H1 (cell line): ENCODE results near the gene PTGIS. TPM values are rescaled to one million over a fixed set of nuclear protein-coding genes. Genes with fewer than 3 reads are reported as not detected.

Experiments
- BACH1 ChIP-seq: IDR thresholded peaks from 2 replicates; pipeline ENCODE4 v1.6.1; 2012; ENCODE audit warnings: low read length, improper control_type of control experiment
- EZH2 ChIP-seq: fragments of 200-600 bp; sonication (generic); IDR thresholded peaks from 2 replicates; pipeline ENCODE4 v1.7.1; 2012; ENCODE audit warnings: low read depth, mild to moderate bottlenecking, moderate library complexity, low read length, inconsistent platforms; ENCODE audit not compliant: severe bottlenecking
- GABPA ChIP-seq: IDR thresholded peaks from 2 replicates; pipeline ENCODE4 v1.6.1; 2011; ENCODE audit warnings: mild to moderate bottlenecking, low read length, moderate library complexity, borderline replicate concordance; ENCODE audit not compliant: insufficient read depth
- JUN ChIP-seq: IDR thresholded peaks from 2 replicates; pipeline ENCODE4 v1.6.1; 2011; ENCODE audit warnings: low read depth, mild to moderate bottlenecking, improper control_type of control experiment, low read length
- polyA plus RNA-seq, 7 experiments: library from polyadenylated mRNA; depleted of rRNA in 3 of 7; stranded (reverse) in 5 of 7; unstranded in 2 of 7; fragments of >200 nt in 5 of 7; fragments of 200-250 nt in 2 of 7; gene quantifications; 1 replicate in 5 of 7; 2 replicates in 1 of 7; 4 replicates in 1 of 7; pipeline versions ENCODE4 v1.2.1 to v1.2.3, GENCODE V29; 2011 to 2013; ENCODE audit warnings: missing spikeins in 2 of 7, mixed read lengths in 2 of 7
- total RNA-seq: library from RNA; stranded (reverse); fragmentation: NEBNext Ultra II Directional; extraction: Animal tissue kit (Norgen Biotek cat#: 25700); gene quantifications from 2 replicates; pipeline ENCODE4 v1.2.1, GENCODE V29; 2021
- TF ChIP-seq, protein P1 (sequence below): fragments of 300-600 bp; sonication (generic); IDR thresholded peaks from 2 replicates; pipeline ENCODE4 v1.7.1; 2012; ENCODE audit warnings: low read length, moderate library complexity, mild to moderate bottlenecking, inconsistent platforms; ENCODE audit not compliant: insufficient replicate concordance
- TF ChIP-seq, protein P2 (sequence below): IDR thresholded peaks from 2 replicates; pipeline ENCODE4 v1.6.1; 2012; ENCODE audit warnings: inconsistent platforms
- TF ChIP-seq, protein P3 (sequence below), 3 experiments: IDR thresholded peaks; 1 replicate in 2 of 3; 2 replicates in 1 of 3; pipeline versions ENCODE4 v1.5.1 to v1.6.1; 2011; ENCODE audit warnings: low read length in 3 of 3, mild to moderate bottlenecking in 3 of 3, inconsistent platforms in 2 of 3, low read depth in 1 of 3, moderate library complexity in 1 of 3; ENCODE audit not compliant: insufficient read depth in 1 of 3; ENCODE audit errors: control extremely low read depth in 1 of 3

The PTGIS gene
- total and polyA plus RNA-seq, 2 of the 8 experiments (the other 6 are each of a cell fraction or from before 2014, with no cell fraction given) = 29.9 to 35.5 TPM

DNA sequence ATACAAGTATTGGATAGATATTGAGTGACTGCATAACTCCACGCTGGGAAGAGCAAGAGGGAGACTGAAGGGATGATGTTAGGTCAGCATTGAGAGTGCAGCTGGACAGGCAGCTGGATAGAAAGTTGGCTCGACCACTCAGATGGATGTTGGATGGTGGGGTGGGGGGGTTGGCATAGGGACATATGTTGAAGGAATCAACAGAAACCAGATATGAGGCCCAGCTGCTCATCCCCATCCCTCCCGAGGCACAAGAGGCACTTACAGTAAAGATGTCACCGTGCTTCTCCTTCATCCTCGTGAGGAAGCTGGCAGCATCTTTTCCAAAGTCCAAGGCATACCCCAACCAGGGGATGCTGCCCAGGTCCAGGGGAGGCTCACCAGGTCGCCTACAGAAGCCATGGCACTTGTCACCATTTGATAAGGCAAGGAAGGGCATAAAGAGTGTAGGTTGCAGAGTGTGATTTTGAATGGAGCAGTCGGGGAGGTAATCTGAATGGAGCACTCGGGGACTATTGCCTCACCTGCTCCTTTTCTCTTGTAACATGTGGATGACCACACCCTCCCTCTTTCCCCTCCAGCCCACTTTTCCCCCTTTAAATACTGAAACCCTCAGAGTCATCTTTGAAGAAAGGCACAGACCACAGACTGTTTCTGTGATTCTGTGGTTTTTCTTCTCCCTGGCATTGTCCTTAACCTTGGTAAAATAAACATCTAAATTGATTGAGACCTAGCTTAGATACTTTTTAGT, 18.0 kb downstream of the PTGIS start (continued):
- TF ChIP-seq, protein P1, sequence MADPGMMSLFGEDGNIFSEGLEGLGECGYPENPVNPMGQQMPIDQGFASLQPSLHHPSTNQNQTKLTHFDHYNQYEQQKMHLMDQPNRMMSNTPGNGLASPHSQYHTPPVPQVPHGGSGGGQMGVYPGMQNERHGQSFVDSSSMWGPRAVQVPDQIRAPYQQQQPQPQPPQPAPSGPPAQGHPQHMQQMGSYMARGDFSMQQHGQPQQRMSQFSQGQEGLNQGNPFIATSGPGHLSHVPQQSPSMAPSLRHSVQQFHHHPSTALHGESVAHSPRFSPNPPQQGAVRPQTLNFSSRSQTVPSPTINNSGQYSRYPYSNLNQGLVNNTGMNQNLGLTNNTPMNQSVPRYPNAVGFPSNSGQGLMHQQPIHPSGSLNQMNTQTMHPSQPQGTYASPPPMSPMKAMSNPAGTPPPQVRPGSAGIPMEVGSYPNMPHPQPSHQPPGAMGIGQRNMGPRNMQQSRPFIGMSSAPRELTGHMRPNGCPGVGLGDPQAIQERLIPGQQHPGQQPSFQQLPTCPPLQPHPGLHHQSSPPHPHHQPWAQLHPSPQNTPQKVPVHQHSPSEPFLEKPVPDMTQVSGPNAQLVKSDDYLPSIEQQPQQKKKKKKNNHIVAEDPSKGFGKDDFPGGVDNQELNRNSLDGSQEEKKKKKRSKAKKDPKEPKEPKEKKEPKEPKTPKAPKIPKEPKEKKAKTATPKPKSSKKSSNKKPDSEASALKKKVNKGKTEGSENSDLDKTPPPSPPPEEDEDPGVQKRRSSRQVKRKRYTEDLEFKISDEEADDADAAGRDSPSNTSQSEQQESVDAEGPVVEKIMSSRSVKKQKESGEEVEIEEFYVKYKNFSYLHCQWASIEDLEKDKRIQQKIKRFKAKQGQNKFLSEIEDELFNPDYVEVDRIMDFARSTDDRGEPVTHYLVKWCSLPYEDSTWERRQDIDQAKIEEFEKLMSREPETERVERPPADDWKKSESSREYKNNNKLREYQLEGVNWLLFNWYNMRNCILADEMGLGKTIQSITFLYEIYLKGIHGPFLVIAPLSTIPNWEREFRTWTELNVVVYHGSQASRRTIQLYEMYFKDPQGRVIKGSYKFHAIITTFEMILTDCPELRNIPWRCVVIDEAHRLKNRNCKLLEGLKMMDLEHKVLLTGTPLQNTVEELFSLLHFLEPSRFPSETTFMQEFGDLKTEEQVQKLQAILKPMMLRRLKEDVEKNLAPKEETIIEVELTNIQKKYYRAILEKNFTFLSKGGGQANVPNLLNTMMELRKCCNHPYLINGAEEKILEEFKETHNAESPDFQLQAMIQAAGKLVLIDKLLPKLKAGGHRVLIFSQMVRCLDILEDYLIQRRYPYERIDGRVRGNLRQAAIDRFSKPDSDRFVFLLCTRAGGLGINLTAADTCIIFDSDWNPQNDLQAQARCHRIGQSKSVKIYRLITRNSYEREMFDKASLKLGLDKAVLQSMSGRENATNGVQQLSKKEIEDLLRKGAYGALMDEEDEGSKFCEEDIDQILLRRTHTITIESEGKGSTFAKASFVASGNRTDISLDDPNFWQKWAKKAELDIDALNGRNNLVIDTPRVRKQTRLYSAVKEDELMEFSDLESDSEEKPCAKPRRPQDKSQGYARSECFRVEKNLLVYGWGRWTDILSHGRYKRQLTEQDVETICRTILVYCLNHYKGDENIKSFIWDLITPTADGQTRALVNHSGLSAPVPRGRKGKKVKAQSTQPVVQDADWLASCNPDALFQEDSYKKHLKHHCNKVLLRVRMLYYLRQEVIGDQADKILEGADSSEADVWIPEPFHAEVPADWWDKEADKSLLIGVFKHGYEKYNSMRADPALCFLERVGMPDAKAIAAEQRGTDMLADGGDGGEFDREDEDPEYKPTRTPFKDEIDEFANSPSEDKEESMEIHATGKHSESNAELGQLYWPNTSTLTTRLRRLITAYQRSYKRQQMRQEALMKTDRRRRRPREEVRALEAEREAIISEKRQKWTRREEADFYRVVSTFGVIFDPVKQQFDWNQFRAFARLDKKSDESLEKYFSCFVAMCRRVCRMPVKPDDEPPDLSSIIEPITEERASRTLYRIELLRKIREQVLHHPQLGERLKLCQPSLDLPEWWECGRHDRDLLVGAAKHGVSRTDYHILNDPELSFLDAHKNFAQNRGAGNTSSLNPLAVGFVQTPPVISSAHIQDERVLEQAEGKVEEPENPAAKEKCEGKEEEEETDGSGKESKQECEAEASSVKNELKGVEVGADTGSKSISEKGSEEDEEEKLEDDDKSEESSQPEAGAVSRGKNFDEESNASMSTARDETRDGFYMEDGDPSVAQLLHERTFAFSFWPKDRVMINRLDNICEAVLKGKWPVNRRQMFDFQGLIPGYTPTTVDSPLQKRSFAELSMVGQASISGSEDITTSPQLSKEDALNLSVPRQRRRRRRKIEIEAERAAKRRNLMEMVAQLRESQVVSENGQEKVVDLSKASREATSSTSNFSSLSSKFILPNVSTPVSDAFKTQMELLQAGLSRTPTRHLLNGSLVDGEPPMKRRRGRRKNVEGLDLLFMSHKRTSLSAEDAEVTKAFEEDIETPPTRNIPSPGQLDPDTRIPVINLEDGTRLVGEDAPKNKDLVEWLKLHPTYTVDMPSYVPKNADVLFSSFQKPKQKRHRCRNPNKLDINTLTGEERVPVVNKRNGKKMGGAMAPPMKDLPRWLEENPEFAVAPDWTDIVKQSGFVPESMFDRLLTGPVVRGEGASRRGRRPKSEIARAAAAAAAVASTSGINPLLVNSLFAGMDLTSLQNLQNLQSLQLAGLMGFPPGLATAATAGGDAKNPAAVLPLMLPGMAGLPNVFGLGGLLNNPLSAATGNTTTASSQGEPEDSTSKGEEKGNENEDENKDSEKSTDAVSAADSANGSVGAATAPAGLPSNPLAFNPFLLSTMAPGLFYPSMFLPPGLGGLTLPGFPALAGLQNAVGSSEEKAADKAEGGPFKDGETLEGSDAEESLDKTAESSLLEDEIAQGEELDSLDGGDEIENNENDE = no peak
- TF ChIP-seq EZH2 (no peak), GABPA (no peak), BACH1 (no peak), JUN (no peak)
- TF ChIP-seq, protein P2, sequence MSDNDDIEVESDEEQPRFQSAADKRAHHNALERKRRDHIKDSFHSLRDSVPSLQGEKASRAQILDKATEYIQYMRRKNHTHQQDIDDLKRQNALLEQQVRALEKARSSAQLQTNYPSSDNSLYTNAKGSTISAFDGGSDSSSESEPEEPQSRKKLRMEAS = no peak
- TF ChIP-seq, protein P3, sequence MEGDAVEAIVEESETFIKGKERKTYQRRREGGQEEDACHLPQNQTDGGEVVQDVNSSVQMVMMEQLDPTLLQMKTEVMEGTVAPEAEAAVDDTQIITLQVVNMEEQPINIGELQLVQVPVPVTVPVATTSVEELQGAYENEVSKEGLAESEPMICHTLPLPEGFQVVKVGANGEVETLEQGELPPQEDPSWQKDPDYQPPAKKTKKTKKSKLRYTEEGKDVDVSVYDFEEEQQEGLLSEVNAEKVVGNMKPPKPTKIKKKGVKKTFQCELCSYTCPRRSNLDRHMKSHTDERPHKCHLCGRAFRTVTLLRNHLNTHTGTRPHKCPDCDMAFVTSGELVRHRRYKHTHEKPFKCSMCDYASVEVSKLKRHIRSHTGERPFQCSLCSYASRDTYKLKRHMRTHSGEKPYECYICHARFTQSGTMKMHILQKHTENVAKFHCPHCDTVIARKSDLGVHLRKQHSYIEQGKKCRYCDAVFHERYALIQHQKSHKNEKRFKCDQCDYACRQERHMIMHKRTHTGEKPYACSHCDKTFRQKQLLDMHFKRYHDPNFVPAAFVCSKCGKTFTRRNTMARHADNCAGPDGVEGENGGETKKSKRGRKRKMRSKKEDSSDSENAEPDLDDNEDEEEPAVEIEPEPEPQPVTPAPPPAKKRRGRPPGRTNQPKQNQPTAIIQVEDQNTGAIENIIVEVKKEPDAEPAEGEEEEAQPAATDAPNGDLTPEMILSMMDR (IDR thresholded peaks at IDR 0.05; ENCODE audit: control extremely low read depth in 1 of 3, insufficient read depth in 1 of 3, low read depth in 1 of 3, low read length in 3 of 3) = no peak
